Stimulated activated CD4-positive, alpha-beta T cell treated with anti-CD3 and anti-CD28 coated beads, Interleukin-2, amount 100 ng/mL, for 24 hours (primary cell): Measurements from ENCODE around the gene GLI3.

Source experiments
- DNase-seq, 2 donors: peaks; one replicate each; pipeline ENCODE4 v3.0.0-alpha.2; 2020

Gene GLI3

DNA sequence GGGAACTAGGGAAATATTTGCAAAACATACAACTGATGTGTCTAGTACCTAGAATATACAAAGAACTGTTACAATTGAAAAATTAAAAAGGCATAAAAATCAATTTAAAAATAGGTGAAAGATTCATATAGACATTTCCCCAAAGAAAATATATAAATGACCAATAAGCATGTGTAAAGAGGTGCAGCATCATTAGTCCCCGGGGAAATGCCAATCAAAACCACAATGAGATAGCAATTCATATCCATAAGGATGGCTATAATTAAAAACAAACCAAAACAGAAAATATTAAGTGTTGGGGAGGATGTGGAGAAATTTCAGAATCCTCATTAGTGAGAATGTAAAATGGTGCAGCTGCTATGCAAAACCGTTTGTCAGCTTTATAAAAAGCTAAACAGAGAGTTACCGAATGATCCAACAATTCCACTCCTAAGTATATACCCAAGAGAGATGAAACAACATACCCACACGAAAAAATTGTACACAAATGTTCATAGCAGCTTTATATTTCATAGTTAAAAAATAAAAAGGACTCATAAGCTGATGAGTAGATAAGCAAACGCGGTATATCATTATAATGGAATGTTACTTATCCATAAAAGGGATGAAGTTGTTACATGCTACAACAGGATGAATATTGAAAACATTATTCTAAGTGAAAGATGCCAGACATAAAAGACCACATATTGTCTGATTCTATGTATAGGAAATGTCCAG, 324.0 kb downstream of the GLI3 start:
- no peak for DNase-seq

DNA sequence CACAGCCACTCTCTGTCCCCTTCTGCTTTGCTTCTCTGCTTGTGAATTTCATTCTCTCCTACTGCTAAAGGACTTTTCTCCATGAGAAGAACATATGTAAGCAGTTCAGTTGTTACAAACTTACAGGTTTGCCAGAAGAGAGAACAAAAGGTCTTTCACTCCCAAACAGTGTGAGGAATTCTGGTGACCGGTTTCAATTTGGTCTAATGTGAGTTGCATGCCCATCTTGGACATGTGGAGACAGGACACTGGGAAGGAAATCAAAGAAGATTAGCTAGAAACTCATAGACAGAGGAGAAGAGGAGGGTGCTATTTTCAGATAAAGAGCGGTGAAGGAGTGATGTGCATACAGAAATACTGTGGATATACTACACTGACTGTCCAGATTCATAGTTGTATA, 324.6 kb downstream of the GLI3 start:
- DNase-seq = no peak

DNA sequence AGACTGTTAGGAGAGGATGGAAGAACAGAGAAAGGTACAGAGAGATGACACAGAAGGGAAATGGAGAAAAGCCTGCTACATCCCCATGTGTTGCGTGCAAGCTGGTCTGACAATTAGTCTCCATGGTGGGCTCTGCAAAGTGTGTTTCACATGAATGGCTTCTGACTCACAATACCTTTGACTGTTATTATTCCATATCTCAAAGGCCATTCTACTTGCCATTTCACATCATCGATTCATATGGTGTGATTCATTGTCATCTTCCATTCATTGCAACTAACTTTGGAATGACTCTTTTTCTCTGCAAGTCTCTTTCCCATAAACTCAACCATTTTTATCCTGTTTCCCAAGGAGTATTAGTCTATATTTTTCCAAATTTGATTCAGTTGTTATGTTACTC, 325.2 kb downstream of the GLI3 start:
- DNase-seq = no peak
